HCEC 1CT (cell line): Measurements from ENCODE around the gene ZNF146.
"Not testable (repeated sequence)": the region's sequence is repeated elsewhere in the genome, so short reads cannot be mapped to it uniquely, and the experiment has no call there.

Experiments used
- DNase-seq: peaks from one replicate; pipeline ENCODE4 v3.0.0-alpha.2; 2017

The ZNF146 gene

GRCh38 chr19:36236304-36236945 is 21.5 kb downstream of the ZNF146 start:
- no peak for DNase-seq

- no peak for DNase-seq
Observed at GRCh38 chr19:36236946-36237310, 22.0 kb downstream of the ZNF146 start.

- no peak for DNase-seq
Observed at GRCh38 chr19:36244066-36244465, 29.2 kb downstream of the ZNF146 start.

- DNase-seq: no peak
Observed at GRCh38 chr19:36245210-36246005, 30.5 kb downstream of the ZNF146 start.

GRCh38 chr19:36246006-36246481 is 31.1 kb downstream of the ZNF146 start:
- DNase-seq: no peak

GRCh38 chr19:36252047-36252446 is 37.1 kb downstream of the ZNF146 start:
- DNase-seq: no peak

- no peak for DNase-seq
Observed at GRCh38 chr19:36254848-36255247, 39.9 kb downstream of the ZNF146 start.

GRCh38 chr19:36255316-36255715 is 40.4 kb downstream of the ZNF146 start:
- DNase-seq: no peak

- no peak for DNase-seq
Observed at GRCh38 chr19:36256064-36256463, 41.2 kb downstream of the ZNF146 start.

GRCh38 chr19:36256853-36257519 is 42.1 kb downstream of the ZNF146 start:
- no peak for DNase-seq

- no peak for DNase-seq
Observed at GRCh38 chr19:36257520-36257876, 42.6 kb downstream of the ZNF146 start.

- no peak for DNase-seq
Observed at GRCh38 chr19:36258028-36258875, 43.3 kb downstream of the ZNF146 start.

GRCh38 chr19:36259211-36259610 is 44.3 kb downstream of the ZNF146 start:
- DNase-seq: no peak

- DNase-seq: no peak
Observed at GRCh38 chr19:36265064-36265463, 50.2 kb downstream of the ZNF146 start.

- DNase-seq: no peak
Observed at GRCh38 chr19:36265856-36266374, 51.0 kb downstream of the ZNF146 start.

- no peak for DNase-seq
Observed at GRCh38 chr19:36266375-36266961, 51.6 kb downstream of the ZNF146 start.

- DNase-seq: no peak
Observed at GRCh38 chr19:36267061-36267845, 52.3 kb downstream of the ZNF146 start.

- not testable (repeated sequence) for DNase-seq
Observed at GRCh38 chr19:36268081-36268480, 53.2 kb downstream of the ZNF146 start.

- DNase-seq: not testable (repeated sequence)
Observed at GRCh38 chr19:36268591-36268990, 53.7 kb downstream of the ZNF146 start.

- DNase-seq: not testable (repeated sequence)
Observed at GRCh38 chr19:36269295-36269694, 54.4 kb downstream of the ZNF146 start.
